ENCODE measurements around the gene SRRM4. TPM values are rescaled to one million over a fixed set of nuclear protein-coding genes. Genes with fewer than 3 reads are reported as not detected.

The SRRM4 gene
- total RNA-seq, 1 donor: not detected

- Histone ChIP-seq H3K9me3 (ENCODE audit: low read depth, low read length) (no peaks in the 10 kb centered on the region), H3K36me3 (ENCODE audit: insufficient read depth, low read length) (no peaks in the 10 kb centered on the region), H2AFZ (ENCODE audit: low read length) (no peak overlapping the region)
Measured at GRCh38 chr12:119075222-119075787, 94.0 kb downstream of the SRRM4 start.

GRCh38 chr12:119075918-119076317 is 94.6 kb downstream of the SRRM4 start:
- Histone ChIP-seq H2AFZ (ENCODE audit: low read length) (no peak overlapping the region), H3K27ac (ENCODE audit: low read depth, low read length) (no peak overlapping the region), H3K36me3 (ENCODE audit: insufficient read depth, low read length) (no peaks in the 10 kb centered on the region), H4K20me1 (ENCODE audit: insufficient read depth, low read length) (no peaks in the 10 kb centered on the region), H3K9me3 (ENCODE audit: low read depth, low read length) (no peaks in the 10 kb centered on the region), H3K79me2 (ENCODE audit: insufficient read depth, low read length) (no peaks in the 10 kb centered on the region), H3K4me2 (ENCODE audit: insufficient read depth, low read length) (no peak overlapping the region), H3K4me1 (ENCODE audit: insufficient read depth, low read length) (no peaks in the 10 kb centered on the region), H3K4me3 (ENCODE audit: insufficient read depth, low read length) (no peak overlapping the region), H3K27me3 (ENCODE audit: insufficient read depth, low read length) (no peaks in the 10 kb centered on the region)
- no peak for TF ChIP-seq CTCF (IDR thresholded peaks at IDR 0.05; ENCODE audit: extremely low read depth, low read depth, low read length)
- no peak for DNase-seq (ENCODE audit: insufficient read length, low spot score, missing footprints)

More at GRCh38 chr12:119075222-119075787, 94.0 kb downstream of the SRRM4 start:
- Histone ChIP-seq H3K79me2 (ENCODE audit: insufficient read depth, low read length) (no peaks in the 10 kb centered on the region), H3K4me2 (ENCODE audit: insufficient read depth, low read length) (no peak overlapping the region), H3K27ac (ENCODE audit: low read depth, low read length) (no peak overlapping the region), H3K4me1 (ENCODE audit: insufficient read depth, low read length) (no peaks in the 10 kb centered on the region), H3K4me3 (ENCODE audit: insufficient read depth, low read length) (no peak overlapping the region), H4K20me1 (ENCODE audit: insufficient read depth, low read length) (no peaks in the 10 kb centered on the region), H3K27me3 (ENCODE audit: insufficient read depth, low read length) (no peaks in the 10 kb centered on the region)
- TF ChIP-seq CTCF (IDR thresholded peaks at IDR 0.05; ENCODE audit: extremely low read depth, low read depth, low read length): no peak
- no peak for DNase-seq (ENCODE audit: insufficient read length, low spot score, missing footprints)

GRCh38 chr12:119079530-119079929 is 98.2 kb downstream of the SRRM4 start:
- no peak for TF ChIP-seq CTCF (IDR thresholded peaks at IDR 0.05; ENCODE audit: extremely low read depth, low read depth, low read length)
- Histone ChIP-seq H3K4me2 (ENCODE audit: insufficient read depth, low read length) (no peak overlapping the region), H3K4me3 (ENCODE audit: insufficient read depth, low read length) (no peak overlapping the region), H3K36me3 (ENCODE audit: insufficient read depth, low read length) (no peaks in the 10 kb centered on the region), H2AFZ (ENCODE audit: low read length) (no peak overlapping the region), H3K27me3 (ENCODE audit: insufficient read depth, low read length) (no peaks in the 10 kb centered on the region), H4K20me1 (ENCODE audit: insufficient read depth, low read length) (no peaks in the 10 kb centered on the region), H3K27ac (ENCODE audit: low read depth, low read length) (no peak overlapping the region), H3K4me1 (ENCODE audit: insufficient read depth, low read length) (no peaks in the 10 kb centered on the region), H3K79me2 (ENCODE audit: insufficient read depth, low read length) (no peaks in the 10 kb centered on the region), H3K9me3 (ENCODE audit: low read depth, low read length) (no peaks in the 10 kb centered on the region)
- DNase-seq (ENCODE audit: insufficient read length, low spot score, missing footprints): no peak

- H3K79me2 ChIP-seq (ENCODE audit: insufficient read depth, low read length): no peaks in the 10 kb centered on the region
- no peak for DNase-seq (ENCODE audit: insufficient read length, low spot score, missing footprints)
- H3K27me3 ChIP-seq (ENCODE audit: insufficient read depth, low read length): no peaks in the 10 kb centered on the region
- no peak overlapping the region for H3K27ac ChIP-seq (ENCODE audit: low read depth, low read length)
- no peaks in the 10 kb centered on the region for H3K9me3 ChIP-seq (ENCODE audit: low read depth, low read length)
- TF ChIP-seq CTCF (IDR thresholded peaks at IDR 0.05; ENCODE audit: extremely low read depth, low read depth, low read length): no peak
- no peak overlapping the region for H3K4me3 ChIP-seq (ENCODE audit: insufficient read depth, low read length)
- H4K20me1 ChIP-seq (ENCODE audit: insufficient read depth, low read length): no peaks in the 10 kb centered on the region
- no peak overlapping the region for H3K4me2 ChIP-seq (ENCODE audit: insufficient read depth, low read length)
- no peaks in the 10 kb centered on the region for H3K36me3 ChIP-seq (ENCODE audit: insufficient read depth, low read length)
- H2AFZ ChIP-seq (ENCODE audit: low read length): no peak overlapping the region
- no peaks in the 10 kb centered on the region for H3K4me1 ChIP-seq (ENCODE audit: insufficient read depth, low read length)
Measured at GRCh38 chr12:119082016-119082415, 100.7 kb downstream of the SRRM4 start.

Data from osteoblast (primary cell).